ENCODE data around the gene IL1RAP.
"Not testable (repeated sequence)": the region's sequence is repeated elsewhere in the genome, so short reads cannot be mapped to it uniquely, and the experiment has no call there.

Gene IL1RAP

GRCh38 chr3:190513409-190514370 lies at the start of gene IL1RAP:
IL1RAP (plus strand) TSS chr3:190514085; CDS start chr3:190564290, 50,205 bp downstream.
- DNase-seq: peak; percentile 92

GRCh38 chr3:190467922-190468321 lies 46.0 kb upstream of the IL1RAP start:
- no peak for DNase-seq

- DNase-seq: not testable (repeated sequence)
Measured at GRCh38 chr3:190473261-190473660, 40.6 kb upstream of the IL1RAP start.

- no peak for DNase-seq
Measured at GRCh38 chr3:190481779-190482178, 32.1 kb upstream of the IL1RAP start.

GRCh38 chr3:190485830-190486532 lies 27.9 kb upstream of the IL1RAP start:
- no peak for DNase-seq

GRCh38 chr3:190486533-190486864 lies 27.4 kb upstream of the IL1RAP start:
- DNase-seq: no peak

GRCh38 chr3:190486908-190487607 lies 26.8 kb upstream of the IL1RAP start:
- no peak for DNase-seq

GRCh38 chr3:190491533-190492054 lies 22.3 kb upstream of the IL1RAP start:
- DNase-seq: peak; percentile 68

GRCh38 chr3:190492129-190492528 lies 21.8 kb upstream of the IL1RAP start:
- DNase-seq: no peak

- DNase-seq: no peak
Measured at GRCh38 chr3:190492966-190493365, 20.9 kb upstream of the IL1RAP start.

GRCh38 chr3:190494907-190495306 lies 19.0 kb upstream of the IL1RAP start:
- DNase-seq: no peak

GRCh38 chr3:190495354-190495753 lies 18.5 kb upstream of the IL1RAP start:
- DNase-seq: no peak

GRCh38 chr3:190495796-190496195 lies 18.1 kb upstream of the IL1RAP start:
- DNase-seq: no peak

GRCh38 chr3:190496859-190497258 lies 17.0 kb upstream of the IL1RAP start:
- DNase-seq: no peak

- DNase-seq: no peak
Measured at GRCh38 chr3:190497811-190498210, 16.1 kb upstream of the IL1RAP start.

GRCh38 chr3:190498293-190498692 lies 15.6 kb upstream of the IL1RAP start:
- DNase-seq: no peak

GRCh38 chr3:190499122-190499521 lies 14.8 kb upstream of the IL1RAP start:
- DNase-seq: no peak

- DNase-seq: no peak
Measured at GRCh38 chr3:190502946-190503345, 10.9 kb upstream of the IL1RAP start.

GRCh38 chr3:190504354-190505125 lies 9.3 kb upstream of the IL1RAP start:
- DNase-seq: no peak

- DNase-seq: no peak
Measured at GRCh38 chr3:190505381-190506003, 8.4 kb upstream of the IL1RAP start.

- no peak for DNase-seq
Measured at GRCh38 chr3:190506271-190506670, 7.6 kb upstream of the IL1RAP start.

GRCh38 chr3:190512666-190513065 lies 1.2 kb upstream of the IL1RAP start:
- DNase-seq: no peak

All from activated CD8-positive, alpha-beta memory T cell treated with anti-CD3 and anti-CD28 coated beads for 24 hours (primary cell).